VCaP (cell line): ENCODE results near the gene APOBEC3A.
"Not testable (repeated sequence)": the region's sequence is repeated elsewhere in the genome, so short reads cannot be mapped to it uniquely, and the experiment has no call there.

Source experiments
- H3K27ac ChIP-seq: fragments of 450-650 bp; 2 replicates; pipeline ENCODE4 v1.5.1; 2017
- CTCF ChIP-seq: fragments of 450-650 bp; conservative IDR thresholded peaks from 2 replicates; pipeline ENCODE4 v1.5.1; 2017; ENCODE audit warnings: mild to moderate bottlenecking, moderate library complexity

Gene APOBEC3A

GRCh38 chr22:38943201-38943600 lies 14.2 kb upstream of the APOBEC3A start:
- H3K27ac ChIP-seq, result no peak overlapping the region
- TF ChIP-seq CTCF, result no peak

- no peak for TF ChIP-seq CTCF
- no peak overlapping the region for H3K27ac ChIP-seq
These were observed 13.5 kb upstream of the APOBEC3A start for GRCh38 chr22:38943882-38944281.

- no peak for TF ChIP-seq CTCF
- no peak overlapping the region for H3K27ac ChIP-seq
These were observed 12.8 kb upstream of the APOBEC3A start for GRCh38 chr22:38944653-38945052.

- H3K27ac ChIP-seq, result not testable (repeated sequence)
These were observed 11.6 kb upstream of the APOBEC3A start for GRCh38 chr22:38945706-38946338.

- TF ChIP-seq CTCF, result no peak
- no peak overlapping the region for H3K27ac ChIP-seq
These were observed 10.6 kb upstream of the APOBEC3A start for GRCh38 chr22:38946771-38947170.

- H3K27ac ChIP-seq, result no peak overlapping the region
- no peak for TF ChIP-seq CTCF
These were observed 9.9 kb upstream of the APOBEC3A start for GRCh38 chr22:38947321-38948140.

GRCh38 chr22:38948181-38948940 lies 9.0 kb upstream of the APOBEC3A start:
- no peak overlapping the region for H3K27ac ChIP-seq
- no peak for TF ChIP-seq CTCF
